ENCODE measurements around the gene CSTF1.
"Not testable (repeated sequence)": the region's sequence is repeated elsewhere in the genome, so short reads cannot be mapped to it uniquely, and the experiment has no call there.

The CSTF1 gene

GRCh38 chr20:56400001-56400640, 7.7 kb downstream of the CSTF1 start:
- FAIRE-seq, result peak; percentile 83
- no peak for DNase-seq (ENCODE audit: extremely low spot score, insufficient read length, low read depth)

- no peak for DNase-seq (ENCODE audit: extremely low spot score, insufficient read length, low read depth)
- no peak for FAIRE-seq
Measured at GRCh38 chr20:56403465-56403864, 11.0 kb downstream of the CSTF1 start.

GRCh38 chr20:56405356-56405755, 12.9 kb downstream of the CSTF1 start:
- not testable (repeated sequence) for FAIRE-seq; DNase-seq (ENCODE audit: extremely low spot score, insufficient read length, low read depth)

GRCh38 chr20:56406910-56407309, 14.5 kb downstream of the CSTF1 start:
- FAIRE-seq, result no peak
- DNase-seq (ENCODE audit: extremely low spot score, insufficient read length, low read depth), result no peak

- DNase-seq (ENCODE audit: extremely low spot score, insufficient read length, low read depth) (no peak), FAIRE-seq (no peak)
Measured at GRCh38 chr20:56409521-56409920, 17.1 kb downstream of the CSTF1 start.

- FAIRE-seq, result no peak
Measured at GRCh38 chr20:56409956-56410355, 17.5 kb downstream of the CSTF1 start.

GRCh38 chr20:56411287-56411686, 18.8 kb downstream of the CSTF1 start:
- not testable (repeated sequence) for FAIRE-seq; DNase-seq (ENCODE audit: extremely low spot score, insufficient read length, low read depth)

More at GRCh38 chr20:56409956-56410355, 17.5 kb downstream of the CSTF1 start:
- DNase-seq (ENCODE audit: extremely low spot score, insufficient read length, low read depth), result no peak

- DNase-seq (ENCODE audit: extremely low spot score, insufficient read length, low read depth), result no peak
- peak; percentile 49 for FAIRE-seq
Measured at GRCh38 chr20:56411759-56412472, 19.5 kb downstream of the CSTF1 start, which contains the start of gene CASS4. CASS4 (plus strand) TSS chr20:56412260; CDS start chr20:56412459, 199 bp downstream.

- FAIRE-seq, result no peak
Measured at GRCh38 chr20:56412473-56412790, 20.0 kb downstream of the CSTF1 start.

GRCh38 chr20:56412949-56413348, 20.5 kb downstream of the CSTF1 start:
- no peak for FAIRE-seq

More at GRCh38 chr20:56412473-56412790, 20.0 kb downstream of the CSTF1 start:
- DNase-seq (ENCODE audit: extremely low spot score, insufficient read length, low read depth), result no peak

GRCh38 chr20:56414842-56415765, 22.7 kb downstream of the CSTF1 start:
- FAIRE-seq, result no peak
- DNase-seq (ENCODE audit: extremely low spot score, insufficient read length, low read depth), result no peak

More at GRCh38 chr20:56412949-56413348, 20.5 kb downstream of the CSTF1 start:
- DNase-seq (ENCODE audit: extremely low spot score, insufficient read length, low read depth), result no peak

GRCh38 chr20:56417402-56417801, 25.0 kb downstream of the CSTF1 start:
- no peak for DNase-seq (ENCODE audit: extremely low spot score, insufficient read length, low read depth)
- FAIRE-seq, result no peak

- FAIRE-seq (no peak), DNase-seq (ENCODE audit: extremely low spot score, insufficient read length, low read depth) (no peak)
Measured at GRCh38 chr20:56417911-56418310, 25.5 kb downstream of the CSTF1 start.

GRCh38 chr20:56418385-56418861, 26.0 kb downstream of the CSTF1 start:
- FAIRE-seq, result no peak
- no peak for DNase-seq (ENCODE audit: extremely low spot score, insufficient read length, low read depth)

- no peak for DNase-seq (ENCODE audit: extremely low spot score, insufficient read length, low read depth)
- no peak for FAIRE-seq
Measured at GRCh38 chr20:56420028-56420427, 27.6 kb downstream of the CSTF1 start.

GRCh38 chr20:56420940-56421688, 28.7 kb downstream of the CSTF1 start:
- no peak for FAIRE-seq
- no peak for DNase-seq (ENCODE audit: extremely low spot score, insufficient read length, low read depth)

- FAIRE-seq (no peak), DNase-seq (ENCODE audit: extremely low spot score, insufficient read length, low read depth) (no peak)
Measured at GRCh38 chr20:56422076-56422823, 29.8 kb downstream of the CSTF1 start.

- FAIRE-seq (no peak), DNase-seq (ENCODE audit: extremely low spot score, insufficient read length, low read depth) (no peak)
Measured at GRCh38 chr20:56422824-56423189, 30.4 kb downstream of the CSTF1 start.

- FAIRE-seq, result no peak
- DNase-seq (ENCODE audit: extremely low spot score, insufficient read length, low read depth), result no peak
Measured at GRCh38 chr20:56423211-56423610, 30.8 kb downstream of the CSTF1 start.

Data from GM18507 (cell line).